ENCODE measurements around the gene RC3H1. TPM values are rescaled to one million over a fixed set of nuclear protein-coding genes. Genes with fewer than 3 reads are reported as not detected.
"Not testable (repeated sequence)": the region's sequence is repeated elsewhere in the genome, so short reads cannot be mapped to it uniquely, and the experiment has no call there.

Gene RC3H1
- total and polyA plus RNA-seq, 2 donors = 8.8 to 16.5 TPM

- H3K27me3 ChIP-seq (ENCODE audit: control insufficient read depth in 2 of 2, insufficient read depth in 1 of 2, low read length in 1 of 2) = no peaks in the 10 kb centered on the region
- no peak overlapping the region for H3K27ac ChIP-seq (ENCODE audit: low read depth in 1 of 2, low read length in 1 of 2)
- WGBS = 98% methylated on average over 5 of the region's 5 CpGs
- H3K4me3 ChIP-seq (ENCODE audit: low read length in 2 of 2) = no peak overlapping the region
- no peaks in the 10 kb centered on the region for H3K4me1 ChIP-seq (ENCODE audit: control insufficient read depth in 2 of 2, insufficient read depth in 2 of 2, low read length in 2 of 2)
- H3K9me3 ChIP-seq (ENCODE audit: control insufficient read depth in 2 of 2, insufficient read depth in 1 of 2, low read length in 1 of 2) = no peaks in the 10 kb centered on the region
- H3K36me3 ChIP-seq (ENCODE audit: control insufficient read depth in 2 of 2, insufficient read depth in 2 of 2, low read length in 1 of 2) = peaks cover 10 to 13% of the 10 kb centered on the region in 2 donors
- DNase-seq (ENCODE audit: low read depth in 6 of 9, low spot score in 9 of 9) = no peak
These were observed 25.2 kb downstream of the RC3H1 start for GRCh38 chr1:173996995-173997394.

DNA sequence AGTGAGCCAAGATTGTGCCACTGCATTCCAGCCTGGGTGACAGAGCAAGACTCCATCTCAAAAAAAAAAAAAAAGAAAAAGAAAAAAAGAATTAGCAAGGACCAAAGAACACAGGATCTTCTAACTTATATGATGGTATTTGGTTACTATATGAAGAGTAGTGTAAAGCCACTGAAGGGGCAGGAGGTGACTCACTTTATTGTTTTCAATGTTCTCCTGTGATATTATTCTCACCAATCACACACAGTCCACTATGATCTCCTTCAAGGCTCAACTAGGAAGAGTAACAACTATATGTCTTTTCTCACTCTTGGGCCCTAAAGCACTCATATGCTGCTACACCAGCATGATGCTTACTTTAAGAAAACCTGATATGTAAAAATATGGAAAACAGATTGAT is 26.7 kb downstream of the RC3H1 start:
- no peak overlapping the region for H3K27ac ChIP-seq (ENCODE audit: low read depth in 1 of 2, low read length in 1 of 2)
- no peaks in the 10 kb centered on the region for H3K9me3 ChIP-seq (ENCODE audit: control insufficient read depth in 2 of 2, insufficient read depth in 1 of 2, low read length in 1 of 2)
- H3K4me3 ChIP-seq (ENCODE audit: low read length in 2 of 2) = no peak overlapping the region
- H3K36me3 ChIP-seq (ENCODE audit: control insufficient read depth in 2 of 2, insufficient read depth in 2 of 2, low read length in 1 of 2) = peaks cover 15 to 26% of the 10 kb centered on the region in 2 donors
- no peak for DNase-seq (ENCODE audit: low read depth in 6 of 9, low spot score in 9 of 9)
- H3K27me3 ChIP-seq (ENCODE audit: control insufficient read depth in 2 of 2, insufficient read depth in 1 of 2, low read length in 1 of 2) = no peaks in the 10 kb centered on the region
- H3K4me1 ChIP-seq (ENCODE audit: control insufficient read depth in 2 of 2, insufficient read depth in 2 of 2, low read length in 2 of 2) = no peaks in the 10 kb centered on the region

DNA sequence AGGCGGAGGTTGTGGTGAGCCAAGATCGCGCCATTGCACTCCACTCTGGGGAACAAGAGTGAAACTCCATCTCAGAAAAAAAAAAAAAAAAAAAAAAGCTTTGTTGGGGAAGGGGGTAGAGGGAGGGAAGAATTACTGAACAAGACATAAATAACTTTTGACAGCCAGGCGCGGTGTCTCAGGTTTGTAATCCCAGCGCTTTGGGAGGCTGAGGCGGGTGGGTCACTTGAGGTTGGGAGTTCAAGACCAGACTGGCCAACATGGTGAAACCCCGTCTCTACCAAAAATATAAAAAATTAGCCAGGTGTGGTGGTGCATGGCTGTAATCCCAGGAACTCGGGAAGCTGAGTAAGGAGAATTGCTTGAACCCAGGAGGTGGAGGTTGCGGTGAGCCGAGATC is 28.2 kb downstream of the RC3H1 start:
- not testable (repeated sequence) for H3K27me3 ChIP-seq (ENCODE audit: control insufficient read depth in 2 of 2, insufficient read depth in 1 of 2, low read length in 1 of 2); H3K27ac ChIP-seq (ENCODE audit: low read depth in 1 of 2, low read length in 1 of 2); H3K9me3 ChIP-seq (ENCODE audit: control insufficient read depth in 2 of 2, insufficient read depth in 1 of 2, low read length in 1 of 2); H3K4me3 ChIP-seq (ENCODE audit: low read length in 2 of 2); DNase-seq (ENCODE audit: low read depth in 6 of 9, low spot score in 9 of 9); H3K4me1 ChIP-seq (ENCODE audit: control insufficient read depth in 2 of 2, insufficient read depth in 2 of 2, low read length in 2 of 2)
- WGBS = 93% methylated on average over 11 of the region's 11 CpGs
- peaks cover 22 to 32% of the 10 kb centered on the region in 2 donors for H3K36me3 ChIP-seq (ENCODE audit: control insufficient read depth in 2 of 2, insufficient read depth in 2 of 2, low read length in 1 of 2)

DNA sequence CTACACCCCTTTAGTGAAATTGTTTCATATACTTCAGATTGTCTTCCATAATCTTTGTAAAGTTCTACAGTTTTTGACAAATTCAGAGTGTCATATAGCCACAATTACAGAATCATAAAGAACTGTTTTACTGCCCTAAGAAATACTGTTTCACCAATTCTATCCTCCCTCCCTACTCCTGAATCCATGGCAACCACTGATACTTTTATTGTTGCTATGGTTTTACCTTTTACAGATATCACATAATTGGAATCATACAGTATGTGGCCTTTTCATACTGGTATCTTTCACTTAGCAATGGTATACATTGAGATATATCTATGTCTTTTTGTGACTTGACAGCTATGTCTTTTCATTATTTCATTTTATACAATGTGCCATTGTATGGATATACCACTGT is 34.1 kb downstream of the RC3H1 start:
- no peak for DNase-seq (ENCODE audit: low read depth in 6 of 9, low spot score in 9 of 9)
- Histone ChIP-seq H3K27ac (ENCODE audit: low read depth in 1 of 2, low read length in 1 of 2) (no peak overlapping the region), H3K4me1 (ENCODE audit: control insufficient read depth in 2 of 2, insufficient read depth in 2 of 2, low read length in 2 of 2) (no peaks in the 10 kb centered on the region), H3K27me3 (ENCODE audit: control insufficient read depth in 2 of 2, insufficient read depth in 1 of 2, low read length in 1 of 2) (no peaks in the 10 kb centered on the region), H3K4me3 (ENCODE audit: low read length in 2 of 2) (no peak overlapping the region), H3K36me3 (ENCODE audit: control insufficient read depth in 2 of 2, insufficient read depth in 2 of 2, low read length in 1 of 2) (peaks cover 25 to 40% of the 10 kb centered on the region in 2 donors), H3K9me3 (ENCODE audit: control insufficient read depth in 2 of 2, insufficient read depth in 1 of 2, low read length in 1 of 2) (no peaks in the 10 kb centered on the region)

GRCh38 chr1:173986951-173987350 is 35.2 kb downstream of the RC3H1 start:
- H3K27ac ChIP-seq (ENCODE audit: low read depth in 1 of 2, low read length in 1 of 2) = no peak overlapping the region
- H3K9me3 ChIP-seq (ENCODE audit: control insufficient read depth in 2 of 2, insufficient read depth in 1 of 2, low read length in 1 of 2) = no peaks in the 10 kb centered on the region
- no peaks in the 10 kb centered on the region for H3K27me3 ChIP-seq (ENCODE audit: control insufficient read depth in 2 of 2, insufficient read depth in 1 of 2, low read length in 1 of 2)
- no peak for DNase-seq (ENCODE audit: low read depth in 6 of 9, low spot score in 9 of 9)
- H3K36me3 ChIP-seq (ENCODE audit: control insufficient read depth in 2 of 2, insufficient read depth in 2 of 2, low read length in 1 of 2) = peaks cover 24 to 36% of the 10 kb centered on the region in 2 donors
- no peaks in the 10 kb centered on the region for H3K4me1 ChIP-seq (ENCODE audit: control insufficient read depth in 2 of 2, insufficient read depth in 2 of 2, low read length in 2 of 2)
- H3K4me3 ChIP-seq (ENCODE audit: low read length in 2 of 2) = no peak overlapping the region
- 99% methylated on average over 3 of the region's 3 CpGs for WGBS

DNA sequence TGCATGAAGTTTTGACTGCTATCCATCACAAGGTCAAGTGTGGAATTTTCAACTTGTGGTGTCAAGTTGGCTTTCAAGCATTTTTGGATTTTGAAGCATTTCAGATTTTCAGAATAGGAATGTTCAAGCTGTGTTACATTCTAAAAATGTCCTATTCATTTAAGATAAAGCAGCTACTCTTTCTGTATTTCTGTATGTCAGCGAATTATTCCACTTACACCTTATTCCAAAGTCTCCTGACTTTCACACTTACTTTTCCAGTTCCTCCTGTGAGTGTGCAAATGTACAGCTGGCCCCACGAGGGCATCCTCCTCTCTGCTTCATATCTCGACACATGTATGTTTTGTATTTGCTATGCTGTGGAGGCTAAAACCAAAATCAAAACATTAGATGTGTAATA is 51.9 kb downstream of the RC3H1 start:
- H3K27ac ChIP-seq (ENCODE audit: low read depth in 1 of 2, low read length in 1 of 2) = no peak overlapping the region
- H3K9me3 ChIP-seq (ENCODE audit: control insufficient read depth in 2 of 2, insufficient read depth in 1 of 2, low read length in 1 of 2) = no peaks in the 10 kb centered on the region
- H3K27me3 ChIP-seq (ENCODE audit: control insufficient read depth in 2 of 2, insufficient read depth in 1 of 2, low read length in 1 of 2) = no peaks in the 10 kb centered on the region
- WGBS = 96% methylated on average over 3 of the region's 3 CpGs
- no peak for DNase-seq (ENCODE audit: low read depth in 6 of 9, low spot score in 9 of 9)
- peaks cover 26 to 64% of the 10 kb centered on the region in 2 donors for H3K36me3 ChIP-seq (ENCODE audit: control insufficient read depth in 2 of 2, insufficient read depth in 2 of 2, low read length in 1 of 2)
- H3K4me1 ChIP-seq (ENCODE audit: control insufficient read depth in 2 of 2, insufficient read depth in 2 of 2, low read length in 2 of 2) = no peaks in the 10 kb centered on the region
- H3K4me3 ChIP-seq (ENCODE audit: low read length in 2 of 2) = no peak overlapping the region

GRCh38 chr1:173965896-173966295 is 56.3 kb downstream of the RC3H1 start:
- H3K4me1 ChIP-seq (ENCODE audit: control insufficient read depth in 2 of 2, insufficient read depth in 2 of 2, low read length in 2 of 2); H3K4me3 ChIP-seq (ENCODE audit: low read length in 2 of 2); DNase-seq (ENCODE audit: low read depth in 6 of 9, low spot score in 9 of 9); H3K27me3 ChIP-seq (ENCODE audit: control insufficient read depth in 2 of 2, insufficient read depth in 1 of 2, low read length in 1 of 2); H3K9me3 ChIP-seq (ENCODE audit: control insufficient read depth in 2 of 2, insufficient read depth in 1 of 2, low read length in 1 of 2); H3K27ac ChIP-seq (ENCODE audit: low read depth in 1 of 2, low read length in 1 of 2): not testable (repeated sequence)
- H3K36me3 ChIP-seq (ENCODE audit: control insufficient read depth in 2 of 2, insufficient read depth in 2 of 2, low read length in 1 of 2) = peaks cover 31 to 62% of the 10 kb centered on the region in 2 donors
- 87% methylated on average over 5 of the region's 5 CpGs for WGBS

GRCh38 chr1:173963477-173963876 is 58.7 kb downstream of the RC3H1 start:
- H3K36me3 ChIP-seq (ENCODE audit: control insufficient read depth in 2 of 2, insufficient read depth in 2 of 2, low read length in 1 of 2) = peaks cover 40 to 58% of the 10 kb centered on the region in 2 donors
- H3K27ac ChIP-seq (ENCODE audit: low read depth in 1 of 2, low read length in 1 of 2) = no peak overlapping the region
- WGBS = 98% methylated on average over 1 of the region's 1 CpG
- no peak overlapping the region for H3K4me3 ChIP-seq (ENCODE audit: low read length in 2 of 2)
- no peaks in the 10 kb centered on the region for H3K9me3 ChIP-seq (ENCODE audit: control insufficient read depth in 2 of 2, insufficient read depth in 1 of 2, low read length in 1 of 2)
- H3K27me3 ChIP-seq (ENCODE audit: control insufficient read depth in 2 of 2, insufficient read depth in 1 of 2, low read length in 1 of 2) = no peaks in the 10 kb centered on the region
- no peaks in the 10 kb centered on the region for H3K4me1 ChIP-seq (ENCODE audit: control insufficient read depth in 2 of 2, insufficient read depth in 2 of 2, low read length in 2 of 2)
- no peak for DNase-seq (ENCODE audit: low read depth in 6 of 9, low spot score in 9 of 9)

GRCh38 chr1:173960625-173961024 is 61.5 kb downstream of the RC3H1 start:
- Histone ChIP-seq H3K9me3 (ENCODE audit: control insufficient read depth in 2 of 2, insufficient read depth in 1 of 2, low read length in 1 of 2) (no peaks in the 10 kb centered on the region), H3K4me3 (ENCODE audit: low read length in 2 of 2) (no peak overlapping the region), H3K4me1 (ENCODE audit: control insufficient read depth in 2 of 2, insufficient read depth in 2 of 2, low read length in 2 of 2) (no peaks in the 10 kb centered on the region), H3K27me3 (ENCODE audit: control insufficient read depth in 2 of 2, insufficient read depth in 1 of 2, low read length in 1 of 2) (no peaks in the 10 kb centered on the region), H3K36me3 (ENCODE audit: control insufficient read depth in 2 of 2, insufficient read depth in 2 of 2, low read length in 1 of 2) (peaks cover 33 to 55% of the 10 kb centered on the region in 2 donors), H3K27ac (ENCODE audit: low read depth in 1 of 2, low read length in 1 of 2) (no peak overlapping the region)
- WGBS = 69% methylated on average over 5 of the region's 5 CpGs
- DNase-seq (ENCODE audit: low read depth in 6 of 9, low spot score in 9 of 9) = no peak

DNA sequence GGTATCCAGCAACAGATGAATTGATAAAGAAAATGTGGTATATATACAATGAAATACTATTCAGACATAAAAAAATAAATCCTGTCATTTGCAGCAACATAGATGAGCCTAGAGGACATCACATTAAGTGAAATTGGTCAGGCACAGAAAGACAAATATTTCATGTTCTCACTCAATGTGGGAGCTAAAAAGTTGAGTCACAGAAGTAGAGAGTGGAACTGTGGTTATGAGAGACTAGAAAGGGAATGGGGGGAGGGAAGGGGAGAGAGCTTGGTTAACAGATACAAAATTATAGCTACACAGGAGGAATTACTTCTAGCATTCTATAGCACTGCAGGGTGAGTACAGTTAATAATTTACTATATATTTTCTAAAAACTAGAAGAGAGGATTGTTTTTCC is 68.0 kb downstream of the RC3H1 start:
- H3K4me1 ChIP-seq (ENCODE audit: control insufficient read depth in 2 of 2, insufficient read depth in 2 of 2, low read length in 2 of 2) = no peaks in the 10 kb centered on the region
- H3K4me3 ChIP-seq (ENCODE audit: low read length in 2 of 2) = no peak overlapping the region
- no peak overlapping the region for H3K27ac ChIP-seq (ENCODE audit: low read depth in 1 of 2, low read length in 1 of 2)
- H3K9me3 ChIP-seq (ENCODE audit: control insufficient read depth in 2 of 2, insufficient read depth in 1 of 2, low read length in 1 of 2) = no peaks in the 10 kb centered on the region
- H3K27me3 ChIP-seq (ENCODE audit: control insufficient read depth in 2 of 2, insufficient read depth in 1 of 2, low read length in 1 of 2) = no peaks in the 10 kb centered on the region
- H3K36me3 ChIP-seq (ENCODE audit: control insufficient read depth in 2 of 2, insufficient read depth in 2 of 2, low read length in 1 of 2) = peaks cover 16 to 55% of the 10 kb centered on the region in 2 donors
- DNase-seq (ENCODE audit: low read depth in 6 of 9, low spot score in 9 of 9) = no peak
